Activated CD4-positive, CD25-positive, alpha-beta regulatory T cell treated with anti-CD3 and anti-CD28 coated beads, Interleukin-2, amount 50 U/mL, for 24 hours (primary cell): ENCODE results near the gene LINGO3.

Experiments used
- ATAC-seq, 2 donors: fragments of 150-1000 bp; cut with Tn5 transposase; one replicate each; pipeline ENCODE4 v1.10.0; 2021; ENCODE audit warnings: mild to moderate bottlenecking in 1 of 2, moderate library complexity in 1 of 2

The LINGO3 gene

GRCh38 chr19:2326699-2327360, 18.9 kb upstream of the LINGO3 start:
- ATAC-seq: no peak

- no peak for ATAC-seq
Measured at GRCh38 chr19:2325281-2326046, 17.5 kb upstream of the LINGO3 start.

- ATAC-seq: no peak
Measured at GRCh38 chr19:2324220-2324948, 16.4 kb upstream of the LINGO3 start.

- no peak for ATAC-seq
Measured at GRCh38 chr19:2323707-2324106, 15.8 kb upstream of the LINGO3 start.

GRCh38 chr19:2321565-2322283, 13.8 kb upstream of the LINGO3 start:
- ATAC-seq: no peak

GRCh38 chr19:2320939-2321338, 13.0 kb upstream of the LINGO3 start:
- no peak for ATAC-seq

- no peak for ATAC-seq
Measured at GRCh38 chr19:2320049-2320448, 12.1 kb upstream of the LINGO3 start.

GRCh38 chr19:2319551-2319950, 11.6 kb upstream of the LINGO3 start:
- no peak for ATAC-seq

GRCh38 chr19:2318923-2319322, 11.0 kb upstream of the LINGO3 start:
- no peak for ATAC-seq

- no peak for ATAC-seq
Measured at GRCh38 chr19:2317756-2318155, 9.8 kb upstream of the LINGO3 start.

- ATAC-seq: no peak
Measured at GRCh38 chr19:2317300-2317699, 9.3 kb upstream of the LINGO3 start.

GRCh38 chr19:2315818-2316353, 7.9 kb upstream of the LINGO3 start:
- ATAC-seq: peak in 1 of 2 donors; percentile 53

GRCh38 chr19:2315121-2315817, 7.3 kb upstream of the LINGO3 start:
- no peak for ATAC-seq

GRCh38 chr19:2312820-2313501, 5.0 kb upstream of the LINGO3 start:
- ATAC-seq: no peak

- no peak for ATAC-seq
Measured at GRCh38 chr19:2311093-2311492, 3.1 kb upstream of the LINGO3 start.

- no peak for ATAC-seq
Measured at GRCh38 chr19:2309734-2310362, 1.9 kb upstream of the LINGO3 start.

GRCh38 chr19:2307518-2308012, 389 bp downstream of the LINGO3 start:
- ATAC-seq: no peak

GRCh38 chr19:2306971-2307370, 983 bp downstream of the LINGO3 start:
- no peak for ATAC-seq

- ATAC-seq: no peak
Measured at GRCh38 chr19:2306281-2306806, 1.6 kb downstream of the LINGO3 start.

- no peak for ATAC-seq
Measured at GRCh38 chr19:2305452-2306280, 2.3 kb downstream of the LINGO3 start.
